ENCODE data around the gene CACNA1C. TPM values are rescaled to one million over a fixed set of nuclear protein-coding genes. Genes with fewer than 3 reads are reported as not detected.

The CACNA1C gene
- total and polyA plus RNA-seq, 2 donors (not counting 1 experiment from before 2014, with no cell fraction given): 0.01 to 0.02 TPM

DNA sequence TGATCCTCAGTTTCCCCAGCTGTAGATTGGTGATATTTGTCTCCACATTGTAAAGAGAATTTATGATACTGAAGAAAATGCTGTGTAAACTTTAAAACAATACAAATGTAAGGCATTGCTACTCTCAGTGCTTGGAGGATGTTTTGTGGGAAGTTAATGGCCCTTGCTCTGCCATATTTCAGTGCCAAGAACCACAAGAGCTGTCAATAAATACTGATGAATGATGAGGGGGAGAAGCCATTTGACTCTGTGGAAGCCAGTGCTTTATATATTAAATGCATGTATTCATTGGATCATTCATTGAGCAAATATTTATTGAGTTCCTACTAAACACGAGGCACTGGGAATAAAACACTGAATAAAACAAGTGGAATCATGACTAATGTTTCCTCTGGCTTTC is 30.8 kb downstream of the CACNA1C start:
- intact Hi-C loops (cut with micrococcal nuclease): no loop called here
- TF ChIP-seq EZH2 (IDR thresholded peaks at IDR 0.05; ENCODE audit: borderline replicate concordance, insufficient read depth, low read depth, low read length, poor library complexity, severe bottlenecking): no peak
- TF ChIP-seq, protein P1, sequence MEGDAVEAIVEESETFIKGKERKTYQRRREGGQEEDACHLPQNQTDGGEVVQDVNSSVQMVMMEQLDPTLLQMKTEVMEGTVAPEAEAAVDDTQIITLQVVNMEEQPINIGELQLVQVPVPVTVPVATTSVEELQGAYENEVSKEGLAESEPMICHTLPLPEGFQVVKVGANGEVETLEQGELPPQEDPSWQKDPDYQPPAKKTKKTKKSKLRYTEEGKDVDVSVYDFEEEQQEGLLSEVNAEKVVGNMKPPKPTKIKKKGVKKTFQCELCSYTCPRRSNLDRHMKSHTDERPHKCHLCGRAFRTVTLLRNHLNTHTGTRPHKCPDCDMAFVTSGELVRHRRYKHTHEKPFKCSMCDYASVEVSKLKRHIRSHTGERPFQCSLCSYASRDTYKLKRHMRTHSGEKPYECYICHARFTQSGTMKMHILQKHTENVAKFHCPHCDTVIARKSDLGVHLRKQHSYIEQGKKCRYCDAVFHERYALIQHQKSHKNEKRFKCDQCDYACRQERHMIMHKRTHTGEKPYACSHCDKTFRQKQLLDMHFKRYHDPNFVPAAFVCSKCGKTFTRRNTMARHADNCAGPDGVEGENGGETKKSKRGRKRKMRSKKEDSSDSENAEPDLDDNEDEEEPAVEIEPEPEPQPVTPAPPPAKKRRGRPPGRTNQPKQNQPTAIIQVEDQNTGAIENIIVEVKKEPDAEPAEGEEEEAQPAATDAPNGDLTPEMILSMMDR (IDR thresholded peaks at IDR 0.05): no peak
- H2AFZ ChIP-seq (ENCODE audit: insufficient read depth, low read depth, low read length, poor library complexity, severe bottlenecking): no peak overlapping the region
- H3K27ac Mint-ChIP-seq: no peak overlapping the region
- no peaks in the 10 kb centered on the region for H3K4me1 Mint-ChIP-seq
- H3K79me2 ChIP-seq (ENCODE audit: control insufficient read depth, insufficient read depth, low read length): no peaks in the 10 kb centered on the region
- no peaks in the 10 kb centered on the region for H4K20me1 ChIP-seq (ENCODE audit: control insufficient read depth, insufficient read depth, low read length, poor library complexity, severe bottlenecking)
- no peaks in the 10 kb centered on the region for H3K4me1 ChIP-seq (ENCODE audit: control insufficient read depth in 2 of 2, insufficient read depth in 2 of 2, low read length in 2 of 2)
- peaks cover 0 to 7% (median 0%) of the 10 kb centered on the region in 4 experiments for H3K27me3 ChIP-seq (replicated peaks in 1 of 4; ENCODE audit: control extremely low read depth in 1 of 4, control insufficient read depth in 3 of 4, insufficient read depth in 4 of 4, low read length in 3 of 4)
- ChIA-PET POLR2A (no interaction called here), CTCF (no interaction called here)
- no peak overlapping the region for H3K4me3 ChIP-seq (ENCODE audit: control extremely low read depth in 1 of 5, extremely low read depth in 1 of 5, insufficient read depth in 1 of 5, low read depth in 2 of 5, low read length in 4 of 5)
- no peak overlapping the region for H3K27ac ChIP-seq (ENCODE audit: low read length in 2 of 2)
- no peak for ATAC-seq (ENCODE audit: low read depth)
- peaks cover 15% of the 10 kb centered on the region for H3K27me3 Mint-ChIP-seq
- no peak overlapping the region for H3K4me2 ChIP-seq (replicated peaks; ENCODE audit: low read depth, low read length, poor library complexity, severe bottlenecking)
- peaks cover 0 to 9% (median 2%) of the 10 kb centered on the region in 3 donors for H3K9me3 ChIP-seq (ENCODE audit: control extremely low read depth in 1 of 3, control insufficient read depth in 2 of 3, insufficient read depth in 1 of 3, low read length in 2 of 3)
- no peak overlapping the region for H3K4me3 Mint-ChIP-seq
- peaks cover 2% of the 10 kb centered on the region for H3K9me3 Mint-ChIP-seq (ENCODE audit: insufficient read depth)
- no peaks in the 10 kb centered on the region for H3K36me3 ChIP-seq (replicated peaks in 1 of 2; ENCODE audit: control extremely low read depth in 1 of 2, control insufficient read depth in 1 of 2, extremely low read depth in 1 of 2, insufficient read depth in 2 of 2, low read length in 1 of 2)
- no CpG with 5 or more reads among the region's 1 CpG for WGBS (ENCODE audit: insufficient coverage)
- no peak overlapping the region for H3K9ac ChIP-seq (ENCODE audit: low read length)
- no peak for DNase-seq

DNA sequence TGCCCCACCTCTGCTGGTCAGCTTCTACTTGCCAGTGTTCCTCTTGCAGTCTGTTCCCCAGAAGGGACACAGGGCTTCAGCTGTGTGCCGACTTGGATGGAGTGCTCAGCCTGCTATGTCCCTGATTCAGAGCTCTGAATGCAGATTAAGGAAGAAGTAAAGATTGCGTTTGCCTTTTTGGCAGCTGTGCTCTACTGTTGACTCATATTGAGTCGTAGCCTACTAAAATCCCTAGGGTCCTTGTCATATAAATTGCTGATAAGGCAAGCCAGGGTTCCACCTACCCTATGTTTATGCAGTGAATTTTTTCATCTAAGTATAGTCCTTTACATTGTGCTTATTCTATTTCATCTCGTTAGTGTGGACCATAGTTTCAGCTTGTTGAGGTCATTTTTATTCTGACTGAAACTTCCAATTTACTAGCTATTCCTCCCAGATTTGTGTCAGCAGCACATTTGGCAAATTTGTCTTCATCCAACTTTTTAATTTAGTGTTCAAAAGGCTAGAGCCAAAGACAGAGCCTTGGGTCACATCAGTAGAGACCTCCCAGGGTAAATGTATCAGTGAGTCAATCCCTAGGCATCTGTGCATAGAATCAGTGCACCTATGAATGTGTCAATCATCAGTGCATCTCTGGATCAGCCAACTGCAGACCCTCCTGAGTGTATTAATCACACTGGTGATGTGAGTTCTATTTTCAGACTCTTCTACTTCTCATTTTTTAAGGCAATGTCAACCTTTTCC is 31.9 kb downstream of the CACNA1C start:
- no peak overlapping the region for H2AFZ ChIP-seq (ENCODE audit: insufficient read depth, low read depth, low read length, poor library complexity, severe bottlenecking)
- H3K9ac ChIP-seq (ENCODE audit: low read length): no peak overlapping the region
- no peaks in the 10 kb centered on the region for H3K4me1 ChIP-seq (ENCODE audit: control insufficient read depth in 2 of 2, insufficient read depth in 2 of 2, low read length in 2 of 2)
- TF ChIP-seq, protein P1 (IDR thresholded peaks at IDR 0.05): no peak
- no peak for TF ChIP-seq EZH2 (IDR thresholded peaks at IDR 0.05; ENCODE audit: borderline replicate concordance, insufficient read depth, low read depth, low read length, poor library complexity, severe bottlenecking)
- H3K79me2 ChIP-seq (ENCODE audit: control insufficient read depth, insufficient read depth, low read length): no peaks in the 10 kb centered on the region
- H3K27ac Mint-ChIP-seq: no peak overlapping the region
- CTCF ChIA-PET: no interaction called here
- peaks cover 2% of the 10 kb centered on the region for H3K9me3 Mint-ChIP-seq (ENCODE audit: insufficient read depth)
- H3K27me3 Mint-ChIP-seq: peaks cover 18% of the 10 kb centered on the region
- no peak overlapping the region for H3K4me2 ChIP-seq (replicated peaks; ENCODE audit: low read depth, low read length, poor library complexity, severe bottlenecking)
- intact Hi-C loops (cut with micrococcal nuclease): no loop called here
- H4K20me1 ChIP-seq (ENCODE audit: control insufficient read depth, insufficient read depth, low read length, poor library complexity, severe bottlenecking): no peaks in the 10 kb centered on the region
- WGBS (ENCODE audit: insufficient coverage): 93% methylated on average over 2 of the region's 4 CpGs
- no peak overlapping the region for H3K4me3 Mint-ChIP-seq
- peaks cover 0 to 9% (median 2%) of the 10 kb centered on the region in 3 donors for H3K9me3 ChIP-seq (ENCODE audit: control extremely low read depth in 1 of 3, control insufficient read depth in 2 of 3, insufficient read depth in 1 of 3, low read length in 2 of 3)
- no peak overlapping the region for H3K4me3 ChIP-seq (ENCODE audit: control extremely low read depth in 1 of 5, extremely low read depth in 1 of 5, insufficient read depth in 1 of 5, low read depth in 2 of 5, low read length in 4 of 5)
- POLR2A ChIA-PET: no interaction called here
- no peaks in the 10 kb centered on the region for H3K4me1 Mint-ChIP-seq
- no peaks in the 10 kb centered on the region for H3K36me3 ChIP-seq (replicated peaks in 1 of 2; ENCODE audit: control extremely low read depth in 1 of 2, control insufficient read depth in 1 of 2, extremely low read depth in 1 of 2, insufficient read depth in 2 of 2, low read length in 1 of 2)
- peaks cover 0 to 7% (median 0%) of the 10 kb centered on the region in 4 experiments for H3K27me3 ChIP-seq (replicated peaks in 1 of 4; ENCODE audit: control extremely low read depth in 1 of 4, control insufficient read depth in 3 of 4, insufficient read depth in 4 of 4, low read length in 3 of 4)
- no peak for ATAC-seq (ENCODE audit: low read depth)
- no peak for DNase-seq
- H3K27ac ChIP-seq (ENCODE audit: low read length in 2 of 2): no peak overlapping the region

Measured in B cell (primary cell).